Stimulated activated CD8-positive, alpha-beta memory T cell treated with anti-CD3 and anti-CD28 coated beads, Interleukin-4, amount 100 ng/mL, for 24 hours (primary cell): ENCODE results near the gene CLEC16A.

Experiments
- DNase-seq: peaks from one replicate; pipeline ENCODE4 v3.0.0-alpha.2; 2020; ENCODE audit warnings: low read depth

Gene CLEC16A

GRCh38 chr16:11063448-11064201, 119.3 kb downstream of the CLEC16A start:
- no peak for DNase-seq

GRCh38 chr16:11064202-11064540, 119.8 kb downstream of the CLEC16A start:
- DNase-seq: no peak

GRCh38 chr16:11064851-11065250, 120.5 kb downstream of the CLEC16A start:
- no peak for DNase-seq

- DNase-seq: no peak
These were observed 122.0 kb downstream of the CLEC16A start for GRCh38 chr16:11066261-11066870.

GRCh38 chr16:11067266-11067665, 122.9 kb downstream of the CLEC16A start:
- no peak for DNase-seq

GRCh38 chr16:11067697-11068141, 123.4 kb downstream of the CLEC16A start:
- DNase-seq: no peak

GRCh38 chr16:11071829-11072228, 127.5 kb downstream of the CLEC16A start:
- no peak for DNase-seq

- no peak for DNase-seq
These were observed 128.2 kb downstream of the CLEC16A start for GRCh38 chr16:11072420-11073153.

GRCh38 chr16:11073407-11073999, 129.1 kb downstream of the CLEC16A start:
- no peak for DNase-seq

GRCh38 chr16:11074131-11074530, 129.8 kb downstream of the CLEC16A start:
- no peak for DNase-seq

- DNase-seq: no peak
These were observed 130.8 kb downstream of the CLEC16A start for GRCh38 chr16:11075163-11075562.

- DNase-seq: peak; percentile 70
These were observed 132.1 kb downstream of the CLEC16A start for GRCh38 chr16:11076259-11077018.

- DNase-seq: no peak
These were observed 134.6 kb downstream of the CLEC16A start for GRCh38 chr16:11078812-11079459.

- no peak for DNase-seq
These were observed 135.4 kb downstream of the CLEC16A start for GRCh38 chr16:11079652-11080187.

GRCh38 chr16:11080327-11080967, 136.1 kb downstream of the CLEC16A start:
- DNase-seq: no peak

GRCh38 chr16:11080999-11081630, 136.8 kb downstream of the CLEC16A start:
- no peak for DNase-seq

- no peak for DNase-seq
These were observed 137.9 kb downstream of the CLEC16A start for GRCh38 chr16:11082108-11082859.

- no peak for DNase-seq
These were observed 138.6 kb downstream of the CLEC16A start for GRCh38 chr16:11082860-11083388.

- no peak for DNase-seq
These were observed 140.1 kb downstream of the CLEC16A start for GRCh38 chr16:11084484-11084875.
